HG03064 (cell line): ENCODE measurements around the gene KLHL22.
A peak's percentile ranks its signal among the peaks of the same experiment; 100 is the strongest.
"Not testable (repeated sequence)": the region's sequence is repeated elsewhere in the genome, so short reads cannot be mapped to it uniquely, and the experiment has no call there.

Experiments used
- ATAC-seq: cut with Tn5 transposase; IDR thresholded peaks from one replicate; pipeline ENCODE4 v1.9.1; 2021; ENCODE audit warnings: low read depth; ENCODE audit not compliant: unreplicated experiment

The KLHL22 gene

DNA sequence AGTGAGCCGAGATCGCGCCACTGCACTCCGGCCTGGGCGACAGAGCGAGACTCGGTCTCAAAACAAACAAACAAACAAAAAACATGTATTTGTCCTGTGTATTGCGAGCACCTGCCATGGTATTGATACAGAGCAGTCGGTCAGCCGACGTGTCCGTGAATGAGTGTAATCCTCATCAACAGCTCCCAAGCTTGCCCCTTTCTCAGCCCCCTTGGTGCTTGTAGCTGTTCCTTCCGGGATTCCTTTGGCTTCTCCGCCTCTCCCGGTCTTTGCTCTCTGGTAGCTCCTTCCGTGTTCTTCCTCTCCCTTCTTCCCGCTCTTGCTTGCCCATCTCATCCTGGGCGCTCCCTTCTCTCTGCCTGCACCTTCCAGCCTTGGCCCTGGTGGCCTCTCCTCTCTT lies 90.7 kb downstream of the KLHL22 start:
- no peak for ATAC-seq

DNA sequence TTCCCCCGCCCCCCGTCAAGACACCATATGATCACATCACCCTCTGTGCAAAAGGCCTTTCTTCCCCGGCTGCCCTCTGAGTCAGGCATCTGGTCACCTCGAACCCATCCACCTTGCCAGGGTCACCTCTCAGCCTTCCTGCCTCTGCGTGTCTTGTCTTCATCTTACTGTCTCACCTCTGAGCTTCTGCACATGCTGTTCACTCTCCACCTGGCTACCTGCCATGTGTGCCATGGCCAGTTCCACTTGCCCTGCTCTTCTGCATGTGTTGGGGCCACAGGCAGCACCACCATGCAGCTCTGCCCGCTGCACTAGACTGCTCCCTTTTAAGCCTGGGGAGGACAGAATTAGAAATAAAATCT lies 91.8 kb downstream of the KLHL22 start:
- no peak for ATAC-seq

DNA sequence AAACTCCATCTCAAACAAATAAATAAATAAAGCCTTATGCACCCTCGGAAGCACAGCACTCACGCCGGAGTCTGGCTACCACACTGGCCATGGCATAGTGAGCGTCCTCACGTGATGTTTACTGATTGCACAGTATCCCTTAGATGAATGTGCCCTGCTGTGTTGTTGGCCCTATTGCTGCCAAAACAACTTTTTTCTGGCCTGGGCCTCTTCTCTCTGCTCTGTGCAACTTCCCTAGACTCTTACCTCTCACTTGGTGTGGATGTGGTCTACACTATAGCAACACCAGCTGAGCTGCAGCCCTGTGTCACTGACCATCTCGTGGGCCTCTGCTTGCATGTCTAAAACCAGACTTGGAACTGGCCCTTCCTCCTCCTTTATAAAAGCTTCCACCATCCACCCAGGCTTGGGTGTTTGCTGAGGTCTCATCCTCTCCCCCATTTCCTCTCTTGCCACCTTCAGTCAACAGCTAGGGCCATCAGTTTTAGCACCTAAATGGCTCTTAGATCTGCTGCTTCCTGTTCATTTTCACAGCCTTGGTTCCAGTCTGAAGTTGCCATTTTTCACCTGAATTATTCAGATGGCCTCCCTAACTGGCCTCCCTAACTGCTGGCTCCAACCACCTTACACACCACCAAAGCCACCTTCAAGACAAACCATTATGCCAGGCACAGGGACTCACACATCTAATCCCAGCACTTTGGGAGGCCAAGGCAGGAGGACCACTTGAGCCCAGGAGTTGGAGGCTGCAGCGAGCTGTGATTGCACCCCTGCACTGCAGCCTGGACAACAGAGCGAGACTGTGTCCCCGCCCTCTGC lies 92.4 kb downstream of the KLHL22 start:
- no peak for ATAC-seq

GRCh38 chr22:20401376-20402014 lies 94.1 kb downstream of the KLHL22 start:
- no peak for ATAC-seq

- ATAC-seq: no peak
Measured at GRCh38 chr22:20400606-20401375, 94.8 kb downstream of the KLHL22 start.

DNA sequence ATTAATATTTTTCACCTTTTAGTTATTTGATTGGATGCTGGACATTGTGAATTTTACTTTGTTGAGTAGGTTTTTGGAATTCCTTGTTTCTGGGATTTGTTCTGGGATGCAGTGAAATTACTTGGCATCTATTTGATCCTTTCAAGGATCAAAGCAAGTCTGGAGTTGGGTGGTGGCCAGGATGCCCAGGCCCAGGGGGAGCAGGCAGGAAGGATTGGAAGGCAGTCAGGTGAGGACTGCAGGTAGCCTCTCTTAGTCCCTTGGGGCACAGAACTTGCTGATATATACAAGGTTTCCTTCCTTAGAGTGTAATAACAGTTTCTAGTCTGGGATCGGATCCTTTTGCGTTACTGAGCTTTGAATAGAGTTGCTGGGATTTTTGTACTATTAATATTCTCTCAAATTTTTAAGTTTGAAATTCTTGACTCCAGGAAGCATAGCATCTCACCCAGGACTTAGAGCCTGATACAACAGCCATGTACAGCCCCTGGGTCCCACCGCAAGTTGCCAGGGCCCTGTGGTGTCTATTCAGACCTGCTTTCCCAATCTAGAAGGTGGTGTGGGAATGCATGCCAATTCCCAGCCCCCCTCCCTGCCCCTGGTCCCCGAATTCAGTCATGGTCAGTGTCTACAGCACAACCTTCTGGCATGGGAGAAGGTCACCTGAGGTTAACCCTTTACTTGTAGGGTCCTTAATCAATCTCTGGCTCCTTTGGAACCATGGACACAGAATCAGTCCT lies 95.6 kb downstream of the KLHL22 start:
- ATAC-seq: no peak

DNA sequence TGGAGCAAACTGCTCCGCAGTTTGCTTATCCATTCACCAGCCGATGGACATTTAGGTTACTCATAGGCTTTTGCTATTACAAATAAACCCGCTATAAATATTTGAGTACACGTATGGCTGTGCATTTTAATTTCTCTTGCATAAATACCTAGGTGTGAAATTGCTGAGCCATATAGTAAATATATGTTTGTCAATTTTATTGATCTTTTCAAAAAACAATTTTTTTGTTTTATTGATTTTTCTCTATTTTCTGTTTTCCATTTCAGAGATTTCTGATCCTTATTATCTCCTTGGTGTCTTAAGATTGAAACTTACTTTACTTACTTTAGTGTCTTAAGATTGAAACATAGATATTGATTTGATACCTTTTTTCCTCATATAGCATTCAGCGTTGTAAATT lies 97.2 kb downstream of the KLHL22 start:
- no peak for ATAC-seq

DNA sequence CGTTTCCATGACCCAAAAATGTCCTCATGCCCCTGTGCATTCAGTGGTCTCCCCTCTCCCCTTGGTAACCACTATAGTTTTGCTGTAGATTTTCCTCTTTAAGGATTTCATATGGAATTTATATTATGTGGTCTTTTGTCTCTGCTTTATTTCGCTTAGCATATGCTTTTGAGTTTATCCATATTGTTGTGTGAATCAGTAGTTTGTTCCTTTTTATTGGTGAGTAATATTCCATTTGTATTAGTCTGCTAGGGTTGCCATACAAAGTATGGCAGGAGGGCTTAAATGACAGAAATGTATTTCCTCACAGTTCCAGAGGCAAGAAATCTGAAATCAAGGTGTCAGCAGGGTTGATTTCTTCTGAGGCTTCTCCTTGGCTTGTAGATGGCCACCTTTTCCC lies 98.1 kb downstream of the KLHL22 start:
- ATAC-seq: no peak

DNA sequence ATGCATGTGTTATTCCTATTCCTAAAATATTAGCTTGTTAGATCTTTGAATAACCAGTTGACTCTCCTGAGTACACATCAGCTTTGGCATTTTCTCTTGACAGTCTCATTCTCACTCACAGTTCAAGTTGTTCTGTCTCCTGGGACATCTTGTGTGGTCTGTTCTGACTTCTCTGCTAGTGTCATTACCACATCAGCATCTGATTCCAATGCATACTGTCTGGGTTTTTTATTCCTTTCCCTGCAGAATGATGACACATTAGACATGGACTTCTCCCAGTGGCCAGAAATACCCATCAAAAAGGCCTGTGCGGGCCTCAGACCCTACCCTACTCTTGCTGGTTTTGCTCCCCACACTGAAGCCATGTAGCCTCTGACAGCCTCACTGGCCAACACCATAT lies 99.0 kb downstream of the KLHL22 start:
- ATAC-seq: no peak

DNA sequence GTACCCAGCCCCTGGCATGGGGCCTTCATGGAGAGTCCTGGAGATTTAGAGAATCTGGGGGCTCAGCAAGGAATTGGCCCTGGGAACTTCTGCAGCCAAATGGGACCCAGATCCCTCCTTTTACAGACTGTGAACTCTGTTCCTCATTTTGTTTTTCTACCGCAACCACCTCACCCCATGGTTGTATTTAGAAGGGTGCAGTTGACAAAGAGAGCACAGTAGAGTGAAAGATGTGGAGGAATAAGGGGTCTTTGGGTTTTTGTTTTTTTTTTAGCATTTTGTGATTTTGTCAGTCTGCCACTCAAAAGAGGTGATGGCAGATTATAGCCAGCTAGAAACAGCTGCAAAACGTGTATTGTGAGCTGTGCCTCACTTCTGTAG lies 99.7 kb downstream of the KLHL22 start:
- no peak for ATAC-seq

DNA sequence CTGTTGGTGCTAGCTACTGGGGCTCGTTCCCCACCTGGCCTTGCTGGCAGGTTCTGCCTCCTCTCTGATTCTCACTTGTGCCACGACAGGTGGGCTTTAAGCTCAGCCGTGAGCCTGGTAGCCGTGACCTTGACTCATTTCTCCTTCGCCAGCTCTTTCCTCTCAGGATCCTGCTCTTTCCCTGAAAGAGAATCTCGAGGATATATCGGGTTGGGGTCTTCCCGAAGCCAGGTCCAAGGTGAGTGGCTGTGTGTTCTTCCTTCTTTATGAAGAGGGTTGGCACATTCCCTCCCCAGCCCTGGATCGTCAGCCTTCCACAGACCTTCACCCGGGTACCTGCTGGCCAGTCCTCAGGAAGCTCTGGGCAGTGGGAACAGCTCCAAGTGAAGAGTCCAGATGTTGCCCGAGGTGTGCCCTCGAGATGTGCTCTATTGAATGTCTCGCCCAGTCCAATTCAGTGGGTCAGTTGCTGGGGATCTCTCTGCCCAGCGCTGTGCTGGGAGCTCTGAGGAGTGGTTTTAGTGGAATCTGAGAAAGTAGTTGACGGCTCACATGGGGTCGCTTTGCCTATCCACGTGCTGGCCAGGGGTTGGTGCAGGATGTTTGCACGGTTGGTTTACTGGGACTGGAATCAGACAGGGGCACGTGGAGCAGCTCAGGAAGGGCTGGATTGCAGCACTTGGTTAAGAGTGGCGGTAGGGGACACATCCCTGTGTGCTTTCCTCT lies 100.3 kb downstream of the KLHL22 start:
- ATAC-seq: no peak

DNA sequence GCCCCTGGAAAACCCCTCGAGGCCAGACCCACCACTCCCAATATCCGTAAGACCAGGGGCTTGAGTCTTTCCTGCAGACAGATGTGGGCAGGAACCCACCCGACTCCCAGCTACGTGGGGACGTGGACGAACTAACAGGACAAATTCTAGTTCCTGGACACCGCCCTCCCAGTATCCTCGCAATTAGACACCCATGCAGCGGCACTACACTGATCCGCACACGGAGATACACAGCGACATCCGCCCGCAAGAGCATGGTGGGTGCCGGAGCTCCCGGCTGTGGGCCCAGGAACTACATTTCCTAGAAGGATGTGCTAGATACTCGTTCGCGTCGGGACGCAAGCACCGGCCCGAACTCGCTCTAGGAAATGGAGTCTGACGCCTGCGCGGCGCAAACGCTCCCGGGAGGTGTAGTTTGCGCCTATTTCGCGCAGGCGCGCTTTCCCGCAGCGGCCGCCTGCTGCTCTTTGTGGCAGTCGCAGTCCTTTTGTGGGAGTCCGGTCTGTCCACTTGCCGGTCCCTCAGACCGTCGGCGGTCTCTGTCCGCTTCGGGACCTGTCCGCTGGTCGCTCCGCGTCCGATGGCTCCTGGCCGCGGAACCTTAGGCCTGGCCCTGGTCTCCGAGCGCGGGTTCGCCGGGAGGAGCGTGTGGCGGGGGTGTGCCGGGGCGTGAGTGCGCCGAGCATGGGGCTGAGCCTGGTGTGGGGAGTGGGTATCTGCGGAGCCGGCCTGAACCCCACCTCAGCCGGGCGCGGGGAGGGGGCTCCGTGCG lies 101.7 kb downstream of the KLHL22 start, which contains the start of gene ZNF74:
ZNF74 (plus strand) TSS at position 447 of the 772 bp plus-strand sequence. CDS start 478 bp downstream, outside the sequence.
- ATAC-seq: peak; percentile 64

DNA sequence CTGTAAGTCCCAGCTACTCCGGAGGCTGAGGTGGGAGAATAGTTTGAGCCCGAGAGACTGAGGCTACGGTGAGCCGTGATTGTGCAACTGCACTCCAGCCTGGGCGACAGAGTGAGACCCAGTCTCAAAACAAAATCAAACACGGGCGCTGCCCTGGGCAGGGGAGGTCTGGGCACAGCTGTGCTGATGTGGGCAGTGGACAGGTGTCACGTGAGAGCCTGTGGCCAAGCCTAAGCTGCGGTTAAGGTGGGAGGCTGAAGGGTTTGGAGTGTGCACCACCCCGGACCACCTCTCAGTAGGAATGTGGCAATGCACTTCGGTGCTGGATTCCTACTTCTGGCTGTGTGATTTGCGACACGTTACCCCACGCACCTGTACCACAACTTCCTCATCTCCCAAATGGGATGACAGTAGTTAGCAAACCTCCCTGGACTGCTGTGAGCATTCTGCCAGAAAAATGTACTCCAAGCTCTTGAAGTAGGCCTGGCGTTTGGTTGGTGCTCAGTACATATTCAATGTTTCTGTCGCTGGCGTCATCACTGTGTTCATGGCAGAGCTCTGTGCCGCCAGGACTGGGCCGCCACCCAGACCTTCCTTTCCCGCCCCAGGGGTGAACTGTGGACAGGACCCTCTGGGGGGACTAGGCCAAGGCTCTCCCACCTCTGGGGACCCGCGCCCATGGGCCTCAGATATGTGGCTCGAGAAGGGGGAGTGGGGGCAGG lies 102.5 kb downstream of the KLHL22 start:
- ATAC-seq: peak; percentile 12

- ATAC-seq: not testable (repeated sequence)
Measured at GRCh38 chr22:20392365-20392881, 103.2 kb downstream of the KLHL22 start.
